CD1c-positive myeloid dendritic cell (primary cell): ENCODE data around the gene SERINC1.

ENCODE experiments used
- DNase-seq: peaks from one replicate; pipeline ENCODE4 v3.0.0-alpha.2; 2016; ENCODE audit errors: extremely low spot score

Gene SERINC1

DNA sequence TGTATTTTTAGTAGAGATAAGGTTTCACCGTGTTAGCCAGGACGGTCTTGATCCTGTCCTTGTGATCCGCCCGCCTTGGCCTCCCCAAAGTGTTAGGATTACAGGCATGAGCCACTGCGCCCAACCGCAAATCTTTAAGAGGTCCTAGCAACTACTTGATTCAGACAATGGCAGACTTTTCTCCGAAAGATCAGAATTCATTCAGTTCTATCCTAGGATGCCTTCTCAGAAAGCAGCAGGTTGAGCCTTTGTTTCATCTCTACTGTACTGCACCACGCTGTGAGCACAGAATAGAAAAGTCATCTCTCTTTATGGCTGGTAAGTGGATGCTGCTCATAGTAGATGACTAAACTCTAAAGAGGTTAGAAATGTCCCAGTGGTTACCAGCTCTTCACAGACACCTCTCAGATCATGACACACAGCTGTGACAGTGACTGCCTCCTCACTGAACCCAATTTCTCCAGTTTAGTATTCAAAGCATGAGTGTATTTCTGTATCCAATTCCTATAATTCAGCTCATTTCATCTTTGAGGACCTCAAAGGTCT is 78.2 kb downstream of the SERINC1 start:
- no peak for DNase-seq
